Measurements from ENCODE around the gene OR2W1.

OR2W1 gene

GRCh38 chr6:29045075-29045474 is at the start of gene OR2W1:
Gene OR2W1, minus strand, starts transcription at chr6:29045175. Its CDS starts 0 bp downstream, at chr6:29045175.
- no peaks in the 10 kb centered on the region for H3K36me3 ChIP-seq (ENCODE audit: control insufficient read depth, insufficient read depth, low read length)
- H3K9me3 ChIP-seq (ENCODE audit: control insufficient read depth, insufficient read depth, low read length), result no peaks in the 10 kb centered on the region

GRCh38 chr6:29092957-29093356 is 48.0 kb upstream of the OR2W1 start:
- Histone ChIP-seq H3K9ac (ENCODE audit: low read depth, low read length) (no peak overlapping the region), H3K4me1 (ENCODE audit: control insufficient read depth, insufficient read depth, low read length) (no peaks in the 10 kb centered on the region), H3K9me3 (ENCODE audit: control insufficient read depth, insufficient read depth, low read length) (no peaks in the 10 kb centered on the region), H3K4me3 (ENCODE audit: low read depth, low read length) (no peak overlapping the region), H3K36me3 (ENCODE audit: control insufficient read depth, insufficient read depth, low read length) (no peaks in the 10 kb centered on the region), H3K27me3 (ENCODE audit: control insufficient read depth, insufficient read depth, low read length) (no peaks in the 10 kb centered on the region)

More at GRCh38 chr6:29045075-29045474, at the start of gene OR2W1:
- no peaks in the 10 kb centered on the region for H3K27me3 ChIP-seq (ENCODE audit: control insufficient read depth, insufficient read depth, low read length)
- no peak within 1 kb of the TSS for H3K4me3 ChIP-seq (ENCODE audit: low read depth, low read length)
- H3K4me1 ChIP-seq (ENCODE audit: control insufficient read depth, insufficient read depth, low read length), result no peaks in the 10 kb centered on the region
- no peak within 1 kb of the TSS for H3K9ac ChIP-seq (ENCODE audit: low read depth, low read length)

- Histone ChIP-seq H3K4me1 (ENCODE audit: control insufficient read depth, insufficient read depth, low read length) (no peaks in the 10 kb centered on the region), H3K9ac (ENCODE audit: low read depth, low read length) (no peak within 1 kb of the TSS), H3K9me3 (ENCODE audit: control insufficient read depth, insufficient read depth, low read length) (no peaks in the 10 kb centered on the region), H3K36me3 (ENCODE audit: control insufficient read depth, insufficient read depth, low read length) (no peaks in the 10 kb centered on the region), H3K4me3 (ENCODE audit: low read depth, low read length) (no peak within 1 kb of the TSS), H3K27me3 (ENCODE audit: control insufficient read depth, insufficient read depth, low read length) (no peaks in the 10 kb centered on the region)
These were observed 42.2 kb upstream of the OR2W1 start, which contains the start of gene OR2B3 for GRCh38 chr6:29087213-29087612. Gene OR2B3, minus strand, starts transcription at chr6:29087313. Its CDS starts 65 bp downstream, at chr6:29087248.

GRCh38 chr6:29082457-29082856 is 37.5 kb upstream of the OR2W1 start:
- Histone ChIP-seq H3K4me1 (ENCODE audit: control insufficient read depth, insufficient read depth, low read length) (no peaks in the 10 kb centered on the region), H3K4me3 (ENCODE audit: low read depth, low read length) (no peak overlapping the region), H3K36me3 (ENCODE audit: control insufficient read depth, insufficient read depth, low read length) (no peaks in the 10 kb centered on the region), H3K27me3 (ENCODE audit: control insufficient read depth, insufficient read depth, low read length) (no peaks in the 10 kb centered on the region), H3K9ac (ENCODE audit: low read depth, low read length) (no peak overlapping the region), H3K9me3 (ENCODE audit: control insufficient read depth, insufficient read depth, low read length) (no peaks in the 10 kb centered on the region)

- Histone ChIP-seq H3K4me3 (ENCODE audit: low read depth, low read length) (no peak overlapping the region), H3K9ac (ENCODE audit: low read depth, low read length) (no peak overlapping the region), H3K27me3 (ENCODE audit: control insufficient read depth, insufficient read depth, low read length) (no peaks in the 10 kb centered on the region), H3K36me3 (ENCODE audit: control insufficient read depth, insufficient read depth, low read length) (no peaks in the 10 kb centered on the region), H3K4me1 (ENCODE audit: control insufficient read depth, insufficient read depth, low read length) (no peaks in the 10 kb centered on the region), H3K9me3 (ENCODE audit: control insufficient read depth, insufficient read depth, low read length) (no peaks in the 10 kb centered on the region)
These were observed 36.3 kb upstream of the OR2W1 start for GRCh38 chr6:29081312-29081711.

GRCh38 chr6:29079203-29079602 is 34.2 kb upstream of the OR2W1 start:
- no peaks in the 10 kb centered on the region for H3K36me3 ChIP-seq (ENCODE audit: control insufficient read depth, insufficient read depth, low read length)
- no peaks in the 10 kb centered on the region for H3K9me3 ChIP-seq (ENCODE audit: control insufficient read depth, insufficient read depth, low read length)
- H3K27me3 ChIP-seq (ENCODE audit: control insufficient read depth, insufficient read depth, low read length), result no peaks in the 10 kb centered on the region
- H3K4me1 ChIP-seq (ENCODE audit: control insufficient read depth, insufficient read depth, low read length), result no peaks in the 10 kb centered on the region
- H3K4me3 ChIP-seq (ENCODE audit: low read depth, low read length), result no peak overlapping the region
- no peak overlapping the region for H3K9ac ChIP-seq (ENCODE audit: low read depth, low read length)

- no peak overlapping the region for H3K9ac ChIP-seq (ENCODE audit: low read depth, low read length)
- no peaks in the 10 kb centered on the region for H3K27me3 ChIP-seq (ENCODE audit: control insufficient read depth, insufficient read depth, low read length)
- no peaks in the 10 kb centered on the region for H3K9me3 ChIP-seq (ENCODE audit: control insufficient read depth, insufficient read depth, low read length)
- H3K36me3 ChIP-seq (ENCODE audit: control insufficient read depth, insufficient read depth, low read length), result no peaks in the 10 kb centered on the region
- H3K4me1 ChIP-seq (ENCODE audit: control insufficient read depth, insufficient read depth, low read length), result no peaks in the 10 kb centered on the region
- no peak overlapping the region for H3K4me3 ChIP-seq (ENCODE audit: low read depth, low read length)
These were observed 27.1 kb upstream of the OR2W1 start for GRCh38 chr6:29071831-29072723.

GRCh38 chr6:29051680-29052079 is 6.7 kb upstream of the OR2W1 start:
- H3K9me3 ChIP-seq (ENCODE audit: control insufficient read depth, insufficient read depth, low read length), result no peaks in the 10 kb centered on the region
- H3K27me3 ChIP-seq (ENCODE audit: control insufficient read depth, insufficient read depth, low read length), result no peaks in the 10 kb centered on the region
- no peak overlapping the region for H3K4me3 ChIP-seq (ENCODE audit: low read depth, low read length)
- H3K36me3 ChIP-seq (ENCODE audit: control insufficient read depth, insufficient read depth, low read length), result no peaks in the 10 kb centered on the region
- no peak overlapping the region for H3K9ac ChIP-seq (ENCODE audit: low read depth, low read length)
- H3K4me1 ChIP-seq (ENCODE audit: control insufficient read depth, insufficient read depth, low read length), result no peaks in the 10 kb centered on the region

GRCh38 chr6:29035951-29036350 is 9.0 kb downstream of the OR2W1 start:
- H3K9ac ChIP-seq (ENCODE audit: low read depth, low read length), result no peak overlapping the region
- no peaks in the 10 kb centered on the region for H3K27me3 ChIP-seq (ENCODE audit: control insufficient read depth, insufficient read depth, low read length)
- H3K36me3 ChIP-seq (ENCODE audit: control insufficient read depth, insufficient read depth, low read length), result no peaks in the 10 kb centered on the region
- H3K9me3 ChIP-seq (ENCODE audit: control insufficient read depth, insufficient read depth, low read length), result no peaks in the 10 kb centered on the region
- H3K4me3 ChIP-seq (ENCODE audit: low read depth, low read length), result no peak overlapping the region
- no peaks in the 10 kb centered on the region for H3K4me1 ChIP-seq (ENCODE audit: control insufficient read depth, insufficient read depth, low read length)

GRCh38 chr6:29028821-29029220 is 16.2 kb downstream of the OR2W1 start:
- no peaks in the 10 kb centered on the region for H3K9me3 ChIP-seq (ENCODE audit: control insufficient read depth, insufficient read depth, low read length)
- H3K27me3 ChIP-seq (ENCODE audit: control insufficient read depth, insufficient read depth, low read length), result no peaks in the 10 kb centered on the region
- H3K9ac ChIP-seq (ENCODE audit: low read depth, low read length), result no peak overlapping the region
- no peak overlapping the region for H3K4me3 ChIP-seq (ENCODE audit: low read depth, low read length)
- H3K4me1 ChIP-seq (ENCODE audit: control insufficient read depth, insufficient read depth, low read length), result no peaks in the 10 kb centered on the region
- no peaks in the 10 kb centered on the region for H3K36me3 ChIP-seq (ENCODE audit: control insufficient read depth, insufficient read depth, low read length)

GRCh38 chr6:29025927-29026585 is 18.9 kb downstream of the OR2W1 start:
- Histone ChIP-seq H3K36me3 (ENCODE audit: control insufficient read depth, insufficient read depth, low read length) (no peaks in the 10 kb centered on the region), H3K9me3 (ENCODE audit: control insufficient read depth, insufficient read depth, low read length) (no peaks in the 10 kb centered on the region), H3K4me3 (ENCODE audit: low read depth, low read length) (no peak overlapping the region), H3K27me3 (ENCODE audit: control insufficient read depth, insufficient read depth, low read length) (no peaks in the 10 kb centered on the region), H3K9ac (ENCODE audit: low read depth, low read length) (no peak overlapping the region), H3K4me1 (ENCODE audit: control insufficient read depth, insufficient read depth, low read length) (no peaks in the 10 kb centered on the region)

- Histone ChIP-seq H3K4me1 (ENCODE audit: control insufficient read depth, insufficient read depth, low read length) (no peaks in the 10 kb centered on the region), H3K9ac (ENCODE audit: low read depth, low read length) (no peak overlapping the region), H3K36me3 (ENCODE audit: control insufficient read depth, insufficient read depth, low read length) (no peaks in the 10 kb centered on the region), H3K9me3 (ENCODE audit: control insufficient read depth, insufficient read depth, low read length) (no peaks in the 10 kb centered on the region), H3K4me3 (ENCODE audit: low read depth, low read length) (no peak overlapping the region), H3K27me3 (ENCODE audit: control insufficient read depth, insufficient read depth, low read length) (peaks cover under 1% of the 10 kb centered on the region)
These were observed 23.5 kb downstream of the OR2W1 start for GRCh38 chr6:29021434-29021833.

All from iPS-15b (cell line).